Glomerular endothelial cell (primary cell): Measurements from ENCODE around the gene FOXJ3. TPM values are rescaled to one million over a fixed set of nuclear protein-coding genes. Genes with fewer than 3 reads are reported as not detected.

ENCODE experiments used
- DNase-seq: peaks from one replicate; pipeline ENCODE4 v3.0.0-alpha.2; 2011; ENCODE audit warnings: low read depth, low spot score; ENCODE audit errors: extremely low read depth
- total RNA-seq: library from RNA; depleted of rRNA; stranded (reverse); fragments of >200 nt; gene quantifications from 2 replicates; pipeline ENCODE4 v1.2.3, GENCODE V29; 2015

Gene FOXJ3
- total RNA-seq, 1 donor from 2014 or later = 36.9 TPM

DNA sequence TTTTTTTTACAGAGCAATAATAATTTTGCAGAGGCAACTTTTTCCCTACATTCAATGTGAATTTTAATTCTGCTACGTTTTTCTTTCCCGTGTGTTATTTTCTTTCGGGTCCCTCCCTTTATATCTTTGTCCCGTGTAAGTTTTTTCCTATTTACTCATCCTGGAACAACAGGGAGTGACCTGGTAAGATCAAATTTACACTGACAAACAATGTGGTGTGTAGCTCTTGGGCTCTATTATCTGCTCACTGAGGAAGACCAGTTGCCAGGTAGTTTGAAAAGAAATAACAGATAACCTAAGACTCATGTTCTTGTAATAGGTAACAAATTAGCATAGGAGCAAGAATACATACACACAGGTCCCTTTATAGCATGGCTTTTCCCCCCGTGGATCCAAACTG, 136.8 kb downstream of the FOXJ3 start:
- DNase-seq = no peak

DNA sequence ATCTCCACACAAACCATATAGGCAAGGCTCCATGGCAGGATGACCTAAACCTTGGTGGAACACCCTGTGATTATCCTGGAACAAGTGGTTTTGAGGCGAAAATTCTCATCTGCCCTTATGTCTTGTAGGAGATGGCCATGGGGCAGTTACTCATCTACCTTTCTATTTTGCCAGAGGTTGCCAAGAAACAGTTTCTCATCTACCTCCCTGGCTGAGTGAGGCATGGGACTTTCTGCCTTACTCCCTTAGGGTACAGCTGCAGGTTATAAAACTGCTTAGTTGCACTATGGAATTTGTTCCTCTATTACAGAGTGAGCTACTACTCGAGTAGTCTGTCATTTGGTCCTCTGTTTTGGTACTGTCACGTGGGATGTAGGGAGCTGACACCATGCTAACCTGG, 139.2 kb downstream of the FOXJ3 start:
- no peak for DNase-seq

GRCh38 chr1:42192106-42192505, 142.9 kb downstream of the FOXJ3 start:
- DNase-seq = no peak

DNA sequence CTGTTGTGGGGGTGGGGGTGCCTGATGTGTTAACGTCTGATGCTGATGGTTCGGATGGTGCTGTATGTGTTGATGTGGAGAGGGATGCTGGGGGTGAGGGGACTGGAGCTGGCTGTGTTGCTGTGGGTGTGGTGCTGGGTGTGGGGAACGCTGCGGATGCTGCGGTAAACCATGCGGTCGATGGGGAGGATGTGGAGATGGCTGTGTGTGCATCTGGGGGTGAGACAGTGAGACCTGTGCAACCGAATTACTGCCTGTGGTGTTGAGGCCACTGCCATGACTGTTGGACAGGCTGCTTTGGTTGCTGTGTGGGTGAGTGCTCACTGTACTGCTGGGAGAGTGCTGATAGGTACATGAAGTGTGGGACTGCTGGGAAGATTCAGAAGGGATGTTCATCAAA, 143.7 kb downstream of the FOXJ3 start:
- no peak for DNase-seq

GRCh38 chr1:42189931-42190853, 144.8 kb downstream of the FOXJ3 start:
- no peak for DNase-seq

GRCh38 chr1:42186152-42186551, 148.9 kb downstream of the FOXJ3 start:
- DNase-seq = no peak

GRCh38 chr1:42184616-42185015, 150.4 kb downstream of the FOXJ3 start:
- no peak for DNase-seq

GRCh38 chr1:42183957-42184268, 151.1 kb downstream of the FOXJ3 start:
- no peak for DNase-seq

DNA sequence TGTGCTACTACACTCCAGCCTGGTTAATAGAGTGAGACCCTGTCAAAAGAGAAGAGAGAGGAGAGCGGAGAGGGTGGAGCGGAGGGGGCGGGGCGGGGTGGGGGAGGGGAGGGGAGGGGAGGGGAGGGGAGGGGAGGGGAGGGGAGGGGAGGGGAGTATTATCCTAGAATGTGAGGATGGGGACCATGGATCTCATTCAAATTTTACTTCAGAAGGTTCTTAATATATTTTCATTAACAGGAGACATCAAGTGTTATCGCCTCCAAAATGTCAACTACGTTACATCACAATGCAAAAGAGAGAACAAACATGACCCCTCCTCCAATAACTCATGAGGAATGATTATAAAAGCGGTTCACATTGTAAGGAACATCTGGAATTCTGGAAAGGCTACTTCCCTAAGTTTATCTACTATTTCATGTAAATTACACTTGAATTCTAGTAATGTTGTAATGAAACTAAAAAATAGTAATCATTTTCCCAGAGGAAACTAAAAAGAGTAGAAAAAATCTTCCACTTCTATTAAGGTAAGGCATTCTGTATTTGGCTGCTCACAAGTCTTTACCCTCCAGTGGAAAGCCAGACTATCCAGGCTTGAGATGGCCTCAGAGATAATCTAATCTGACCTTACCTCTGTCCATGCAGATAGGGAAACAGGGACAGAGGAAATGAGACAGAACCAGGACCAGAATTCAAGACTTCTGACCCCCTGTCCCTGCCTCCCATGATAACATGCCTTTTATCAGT, 151.7 kb downstream of the FOXJ3 start:
- no peak for DNase-seq

- DNase-seq = no peak
Observed at GRCh38 chr1:42181687-42182086, 153.3 kb downstream of the FOXJ3 start.

GRCh38 chr1:42179900-42180329, 155.1 kb downstream of the FOXJ3 start:
- DNase-seq = no peak

GRCh38 chr1:42179275-42179674, 155.8 kb downstream of the FOXJ3 start:
- no peak for DNase-seq

DNA sequence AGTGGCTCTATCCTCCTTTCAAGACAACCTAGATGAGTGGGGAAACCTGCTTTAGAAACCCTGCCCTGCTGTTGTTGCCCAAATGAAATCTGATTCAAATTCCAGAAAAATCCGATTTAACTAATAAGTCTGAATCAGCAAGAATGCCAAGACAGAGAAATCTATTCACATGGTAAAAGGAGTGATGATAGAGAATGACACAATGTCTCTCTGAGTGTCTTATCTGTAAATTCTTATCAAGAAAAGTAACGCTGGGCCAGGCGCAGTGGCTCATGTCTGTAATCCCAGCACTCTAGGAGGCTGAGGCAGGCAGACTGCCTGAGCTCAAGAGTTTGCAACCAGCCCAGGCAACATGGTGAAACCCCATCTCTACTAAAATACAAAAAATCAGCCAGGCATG, 156.8 kb downstream of the FOXJ3 start:
- DNase-seq = no peak

DNA sequence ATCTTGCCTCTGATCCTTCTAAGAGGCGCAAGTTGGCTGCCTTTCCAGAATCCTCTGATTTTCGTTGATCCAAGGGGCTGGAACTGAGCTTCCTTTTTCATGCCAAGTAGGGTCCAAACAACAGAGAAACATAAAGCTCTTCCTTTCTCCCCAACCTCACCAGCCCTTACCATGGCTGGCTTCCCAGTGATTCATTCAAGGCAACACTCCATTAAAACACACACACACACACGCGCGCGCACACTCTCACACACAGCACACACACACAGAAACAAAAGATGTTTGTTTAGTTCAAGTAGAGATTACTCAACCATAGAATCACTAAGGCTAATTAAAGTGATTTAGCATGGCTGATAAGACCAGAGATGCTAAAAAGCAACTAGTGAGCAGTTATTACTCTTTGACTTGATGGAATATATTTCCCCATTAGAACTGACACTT, 157.5 kb downstream of the FOXJ3 start:
- no peak for DNase-seq

DNA sequence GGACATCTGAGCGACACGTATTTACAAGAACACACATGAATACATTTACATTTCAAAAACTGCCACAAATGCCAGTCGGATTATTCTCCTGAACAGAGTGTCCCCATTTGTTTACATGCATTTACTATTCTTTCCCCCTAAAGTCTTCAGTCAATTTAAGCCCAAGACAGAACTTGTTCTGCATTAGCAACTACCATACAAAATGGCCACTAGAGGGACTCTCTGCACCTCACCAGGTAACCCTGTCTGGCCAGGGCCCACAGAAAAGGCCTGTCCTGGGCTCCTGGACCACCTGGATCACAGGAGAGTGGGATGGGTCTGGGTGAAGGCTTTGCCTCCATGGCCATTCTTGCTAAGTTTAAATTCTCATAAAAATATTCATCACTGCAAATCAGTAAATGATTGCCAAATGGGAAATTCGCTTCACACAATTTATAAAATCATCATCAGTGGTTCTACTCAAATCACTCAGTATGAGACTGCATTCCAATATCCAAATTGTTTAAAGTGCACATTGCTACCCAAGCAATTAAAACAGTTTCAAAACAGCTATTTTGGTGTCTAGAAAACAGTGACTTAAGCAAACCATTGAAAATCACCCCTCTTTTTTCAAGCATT, 158.0 kb downstream of the FOXJ3 start:
- no peak for DNase-seq

GRCh38 chr1:42175314-42176054, 159.6 kb downstream of the FOXJ3 start:
- no peak for DNase-seq

GRCh38 chr1:42173961-42174735, 160.9 kb downstream of the FOXJ3 start:
- no peak for DNase-seq

GRCh38 chr1:42173155-42173933, 161.7 kb downstream of the FOXJ3 start:
- DNase-seq = no peak

DNA sequence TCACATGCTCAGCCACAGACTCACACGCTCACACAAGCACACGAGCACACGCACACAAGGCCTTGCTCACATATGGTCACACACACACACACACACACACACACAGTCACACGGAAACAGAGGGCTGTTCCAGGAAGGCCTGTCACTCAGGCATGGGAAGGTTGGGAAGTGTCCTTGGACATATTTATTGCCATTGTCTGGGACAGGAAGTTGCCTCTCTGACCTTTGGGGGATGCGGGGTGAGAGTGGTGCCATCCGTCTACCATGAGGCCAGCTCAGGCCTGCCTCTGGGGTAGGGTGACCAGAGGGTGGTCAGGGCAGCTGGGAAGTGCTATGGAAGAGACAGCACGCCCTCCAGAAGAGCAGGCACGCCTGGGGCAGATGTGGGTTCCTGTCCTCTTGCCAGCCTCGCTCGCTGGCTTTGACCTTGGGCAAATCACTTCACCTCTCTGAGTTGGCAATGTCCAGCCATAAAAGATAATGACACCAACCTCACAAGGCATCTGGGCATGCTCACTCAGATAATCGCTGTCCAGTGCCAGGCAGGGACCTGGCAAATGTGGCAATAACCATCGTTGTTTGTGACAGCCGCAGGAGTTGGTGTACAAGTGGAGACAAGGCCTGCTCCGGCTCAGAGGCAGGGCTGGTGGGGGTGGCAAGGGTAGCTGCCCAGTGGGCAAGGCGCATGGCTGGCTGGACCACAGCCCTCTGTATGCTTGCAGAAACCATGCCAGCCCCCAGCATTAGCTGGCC, 162.5 kb downstream of the FOXJ3 start:
- DNase-seq = no peak
